ENCODE measurements around the gene AP5S1. TPM values are rescaled to one million over a fixed set of nuclear protein-coding genes. Genes with fewer than 3 reads are reported as not detected.

The AP5S1 gene
- total RNA-seq, 1 experiment from 2014 or later, result 3.9 TPM

DNA sequence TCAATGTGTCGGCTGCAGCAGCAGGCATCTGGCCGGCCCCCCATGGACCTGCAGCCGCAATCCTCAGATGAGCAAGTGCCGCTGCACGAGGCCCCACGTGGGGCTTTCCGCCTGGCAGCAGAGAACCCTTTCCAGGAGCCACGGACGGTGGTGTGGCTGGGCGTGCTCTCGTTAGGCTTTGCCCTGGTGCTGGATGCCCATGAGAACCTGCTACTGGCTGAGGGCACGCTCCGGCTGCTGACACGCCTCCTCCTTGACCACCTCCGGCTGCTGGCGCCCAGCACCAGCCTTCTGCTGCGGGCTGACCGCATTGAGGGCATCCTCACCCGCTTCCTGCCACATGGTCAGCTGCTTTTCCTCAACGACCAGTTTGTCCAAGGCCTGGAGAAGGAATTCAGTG is 3.5 kb downstream of the AP5S1 start:
- no peak overlapping the region for H3T11ph ChIP-seq (ENCODE audit: low read length)
- WGBS (ENCODE audit: extremely low coverage, insufficient read length, low lambda C conversion rate), result no CpG with 5 or more reads among the region's 20 CpGs
- Mint-ChIP-seq H3K4me3 (no peak overlapping the region), H3K9me3 (no peaks in the 10 kb centered on the region; a peak in 1 of 5 replicates), H3K4me1 (peaks cover 8 to 14% of the 10 kb centered on the region in 2 experiments), H3K27me3 (ENCODE audit: low read depth) (no peaks in the 10 kb centered on the region), H3K36me3 (ENCODE audit: insufficient read depth in 1 of 3, low read depth in 3 of 3) (peaks cover 0 to 2% (median 0%) of the 10 kb centered on the region in 3 experiments; a peak in 2 of 7 replicates), H3K27ac (no peak overlapping the region)
- no peaks in the 10 kb centered on the region for H3K27me3 ChIP-seq (ENCODE audit: insufficient read depth, low read length)
- H3K14ac ChIP-seq (ENCODE audit: insufficient read depth, low read length), result no peak overlapping the region
- no peak overlapping the region for H4K5ac ChIP-seq (ENCODE audit: insufficient read length, low read depth, low read length)
- no peak overlapping the region for H2AK5ac ChIP-seq (ENCODE audit: insufficient read length, low read length)
- no peak overlapping the region for H3K4me2 ChIP-seq (ENCODE audit: insufficient read depth, insufficient read length, low read length)
- no peak overlapping the region for H3K18ac ChIP-seq (ENCODE audit: insufficient read length, low read depth, low read length)
- H3K23me2 ChIP-seq (ENCODE audit: insufficient read length, low read depth, low read length, poor library complexity, severe bottlenecking), result no peaks in the 10 kb centered on the region
- no peak overlapping the region for H4K91ac ChIP-seq (ENCODE audit: insufficient read length, low read depth, low read length)
- no peak overlapping the region for H3K4ac ChIP-seq (ENCODE audit: low read depth, low read length)
- H3K9ac ChIP-seq (ENCODE audit: extremely low read depth, insufficient read length, low read length), result no peak overlapping the region
- no peak overlapping the region for H3K27ac ChIP-seq (ENCODE audit: insufficient read length, low read depth, low read length)
- no peak overlapping the region for H2BK20ac ChIP-seq (ENCODE audit: low read depth, low read length, poor library complexity, severe bottlenecking)
- no peaks in the 10 kb centered on the region for H3K79me2 ChIP-seq (ENCODE audit: insufficient read depth, low read length)
- TF ChIP-seq, protein P1, sequence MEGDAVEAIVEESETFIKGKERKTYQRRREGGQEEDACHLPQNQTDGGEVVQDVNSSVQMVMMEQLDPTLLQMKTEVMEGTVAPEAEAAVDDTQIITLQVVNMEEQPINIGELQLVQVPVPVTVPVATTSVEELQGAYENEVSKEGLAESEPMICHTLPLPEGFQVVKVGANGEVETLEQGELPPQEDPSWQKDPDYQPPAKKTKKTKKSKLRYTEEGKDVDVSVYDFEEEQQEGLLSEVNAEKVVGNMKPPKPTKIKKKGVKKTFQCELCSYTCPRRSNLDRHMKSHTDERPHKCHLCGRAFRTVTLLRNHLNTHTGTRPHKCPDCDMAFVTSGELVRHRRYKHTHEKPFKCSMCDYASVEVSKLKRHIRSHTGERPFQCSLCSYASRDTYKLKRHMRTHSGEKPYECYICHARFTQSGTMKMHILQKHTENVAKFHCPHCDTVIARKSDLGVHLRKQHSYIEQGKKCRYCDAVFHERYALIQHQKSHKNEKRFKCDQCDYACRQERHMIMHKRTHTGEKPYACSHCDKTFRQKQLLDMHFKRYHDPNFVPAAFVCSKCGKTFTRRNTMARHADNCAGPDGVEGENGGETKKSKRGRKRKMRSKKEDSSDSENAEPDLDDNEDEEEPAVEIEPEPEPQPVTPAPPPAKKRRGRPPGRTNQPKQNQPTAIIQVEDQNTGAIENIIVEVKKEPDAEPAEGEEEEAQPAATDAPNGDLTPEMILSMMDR (conservative IDR thresholded peaks at IDR 0.05), result no peak
- no peak overlapping the region for H3K23ac ChIP-seq (ENCODE audit: insufficient read length, low read depth, low read length)
- no peak overlapping the region for H2BK5ac ChIP-seq (ENCODE audit: insufficient read length, low read length)
- H2BK15ac ChIP-seq (ENCODE audit: low read depth, low read length), result no peak overlapping the region
- no peak for DNase-seq
- H3K4me1 ChIP-seq (ENCODE audit: insufficient read depth, low read length), result no peaks in the 10 kb centered on the region
- no peaks in the 10 kb centered on the region for H3K79me1 ChIP-seq (ENCODE audit: insufficient read depth, low read depth, low read length, poor library complexity, severe bottlenecking)
- no peak overlapping the region for H2BK120ac ChIP-seq (ENCODE audit: low read depth, low read length, poor library complexity, severe bottlenecking)
- H4K20me1 ChIP-seq (ENCODE audit: control insufficient read depth, insufficient read depth, insufficient read length), result no peaks in the 10 kb centered on the region
- no peak overlapping the region for H2AFZ ChIP-seq (ENCODE audit: low read length)
- H3K9me3 ChIP-seq (ENCODE audit: control insufficient read depth, low read depth, low read length), result no peaks in the 10 kb centered on the region
- H4K8ac ChIP-seq (replicated peaks; ENCODE audit: insufficient read length, low read depth, low read length), result no peak overlapping the region
- no peak overlapping the region for H2BK12ac ChIP-seq (ENCODE audit: insufficient read length, low read depth, low read length)
- H3K56ac ChIP-seq (ENCODE audit: insufficient read length, low read depth, low read length), result no peak overlapping the region
